GM12878 (cell line): Measurements from ENCODE around the gene HHIPL1. TPM values are rescaled to one million over a fixed set of nuclear protein-coding genes. Genes with fewer than 3 reads are reported as not detected.

ENCODE experiments used
- ATAC-seq: fragments of 200-7000 bp; cut with Tn5 transposase; 3 replicates; pipeline ENCODE4 v1.9.1; 2020; ENCODE audit warnings: mild to moderate bottlenecking, moderate library complexity
- BruUV-seq: library from RNA; stranded (reverse); fragments of 400-500 nt; replicated peaks from 2 replicates; lab custom pipeline; 2021; lab: Mats Ljungman, UMichigan
- CTCF ChIA-PET: fragments of 300-600 bp; sonication (Branson Sonifier 250); formaldehyde crosslinking; extraction: SDS; loops from one replicate; lab custom pipeline; 2021; ENCODE audit warnings: inconsistent platforms; lab: Yijun Ruan, JAX
- POLR2A ChIA-PET: fragments of 350-600 bp; formaldehyde crosslinking; extraction: SDS; loops from one replicate; lab custom pipeline; 2021; ENCODE audit warnings: inconsistent platforms; lab: Charles Lee
- RAD21 ChIA-PET: fragments of 300-600 bp; sonication (Branson Sonifier 250); formaldehyde crosslinking; loops from one replicate; lab custom pipeline; 2023; ENCODE audit warnings: antibody characterized with exemption; ENCODE audit not compliant: unreplicated experiment; lab: Charles Lee
- SMC1A ChIA-PET: fragments of 300-600 bp; sonication (Branson Sonifier 250); formaldehyde crosslinking; loops from one replicate; lab custom pipeline; 2023; ENCODE audit not compliant: unreplicated experiment, uncharacterized antibody; lab: Charles Lee
- DNase-seq: peaks from one replicate; pipeline ENCODE4 v3.0.0-alpha.2; 2011; ENCODE audit warnings: low read depth, low spot score
- FAIRE-seq: peaks from 3 replicates; lab custom pipeline; 2011; peaks lifted over from hg19 to GRCh38; lab: Jason Lieb, UNC
- H2AFZ ChIP-seq: 2 replicates; pipeline ENCODE4 v1.6.0; 2011; ENCODE audit warnings: low read depth, low read length, control low read depth; ENCODE audit not compliant: control insufficient read depth
- H3K27ac ChIP-seq: 2 replicates; pipeline ENCODE4 v1.5.1; 2011; ENCODE audit warnings: control low read depth; ENCODE audit not compliant: control insufficient read depth, insufficient read depth
- H3K27me3 ChIP-seq, 2 experiments: replicated peaks in 1 of 2; 2 replicates each; pipeline versions ENCODE4 v1.6.0 to v1.6.1; 2011; ENCODE audit warnings: low read length in 1 of 2; ENCODE audit not compliant: control insufficient read depth in 2 of 2, insufficient read depth in 2 of 2
- H3K36me3 ChIP-seq, 2 experiments: 2 replicates each; pipeline ENCODE4 v1.5.1; 2011; ENCODE audit warnings: low read length in 1 of 2; ENCODE audit not compliant: control insufficient read depth in 2 of 2, insufficient read depth in 2 of 2
- H3K4me1 ChIP-seq: 2 replicates; pipeline ENCODE4 v1.6.1; 2011; ENCODE audit warnings: mild to moderate bottlenecking, low read length, moderate library complexity, mixed read lengths; ENCODE audit not compliant: control insufficient read depth, insufficient read depth
- H3K4me2 ChIP-seq: 2 replicates; pipeline ENCODE4 v1.6.0; 2011; ENCODE audit warnings: control low read depth; ENCODE audit not compliant: control insufficient read depth, insufficient read depth
- H3K4me3 ChIP-seq: fragments of 200-600 bp; sonication (generic); 2 replicates; pipeline ENCODE4 v1.5.1; 2016
- H3K79me2 ChIP-seq: 2 replicates; pipeline ENCODE4 v1.6.0; 2011; ENCODE audit warnings: low read length; ENCODE audit not compliant: control insufficient read depth, insufficient read depth
- H3K9ac ChIP-seq: 2 replicates; pipeline ENCODE4 v1.8.0; 2011; ENCODE audit warnings: low read length, control low read depth, mixed read lengths; ENCODE audit not compliant: control insufficient read depth, insufficient read depth
- H3K9me3 ChIP-seq: replicated peaks from 3 replicates; pipeline ENCODE4 v1.5.1; 2011; ENCODE audit warnings: mild to moderate bottlenecking, low read length; ENCODE audit not compliant: control insufficient read depth, insufficient read depth
- H4K20me1 ChIP-seq: 2 replicates; pipeline ENCODE4 v1.6.0; 2011; ENCODE audit not compliant: control insufficient read depth, insufficient read depth
- BCLAF1 ChIP-seq: fragments of 450-650 bp; IDR thresholded peaks from 2 replicates; pipeline ENCODE4 v1.6.1; 2017; ENCODE audit warnings: antibody characterized with exemption, mild to moderate bottlenecking, moderate library complexity
- EED ChIP-seq: sonication (generic); IDR thresholded peaks from 2 replicates; pipeline ENCODE4 v1.6.1; 2016; ENCODE audit warnings: antibody characterized with exemption, low read depth
- PKNOX1 ChIP-seq: fragments of 450-650 bp; IDR thresholded peaks from 2 replicates; pipeline ENCODE4 v1.6.1; 2016; ENCODE audit warnings: mild to moderate bottlenecking
- USF1 ChIP-seq: IDR thresholded peaks from 2 replicates; pipeline ENCODE4 v1.6.1; 2011; ENCODE audit warnings: borderline replicate concordance, low read depth, mild to moderate bottlenecking, moderate library complexity, mixed read lengths, low read length; ENCODE audit not compliant: insufficient read depth; ENCODE audit errors: extremely low read length
- USF2 ChIP-seq: IDR thresholded peaks from 2 replicates; pipeline ENCODE4 v1.6.1; 2011; ENCODE audit warnings: low read depth, low read length, improper control_type of control experiment, borderline replicate concordance
- ZBTB33 ChIP-seq: fragments of 450-650 bp; IDR thresholded peaks from 2 replicates; pipeline ENCODE4 v1.6.1; 2017; ENCODE audit warnings: mild to moderate bottlenecking
- WGBS: methylation state at CpG from one replicate; pipeline ENCODE4 v1.1.6; 2016; ENCODE audit warnings: low lambda C conversion rate; ENCODE audit not compliant: insufficient replicate concordance, insufficient coverage; ENCODE audit errors: missing lambda C conversion rate; 5-methylcytosine and 5-hydroxymethylcytosine counted together
- in situ Hi-C: fragments of 300-500 bp; cut with MboI; formaldehyde crosslinking; loops from 9 replicates; pipeline ENCODE4 v1.14.3; 2018; ENCODE audit warnings: mixed read lengths
- intact Hi-C: fragments of 100-400 bp; cut with micrococcal nuclease; formaldehyde crosslinking; loops from one replicate; pipeline ENCODE4 v1.14.2; 2022; ENCODE audit not compliant: unreplicated experiment
- polyA plus RNA-seq, 11 experiments: library from polyadenylated mRNA; depleted of rRNA in 4 of 11; unstranded in 6 of 11; stranded (reverse) in 5 of 11; fragments of >200 nt; fragmentation: Nextera tagmentation in 4 of 11; fragmentation: Illumina TruSeq in 1 of 11; extraction: Ambion mirVana in 4 of 11; extraction: Trizol in 1 of 11; gene quantifications; 1 replicate in 1 of 11; 2 replicates in 10 of 11; pipeline versions ENCODE4 v1.2.1 to v1.2.3, GENCODE V29; 2011 to 2016; ENCODE audit warnings: inconsistent platforms in 2 of 11, missing spikeins in 2 of 11, low read depth in 1 of 11
- total RNA-seq, 4 experiments: library from RNA; depleted of rRNA in 3 of 4; stranded (reverse); fragments of >200 nt in 3 of 4; fragmentation: Illumina TruSeq in 1 of 4; extraction: Trizol in 1 of 4; gene quantifications; 2 replicates each; pipeline versions ENCODE4 v1.2.1 to v1.2.3, GENCODE V29; 2013 to 2021

HHIPL1 gene
- total and polyA plus RNA-seq, 10 of the 15 experiments (the other 5 are each of a cell fraction or from before 2014, with no cell fraction given) = 0.09 TPM; not detected in 9

- Histone ChIP-seq H4K20me1 (no peaks in the 10 kb centered on the region), H3K27ac (no peak overlapping the region), H3K9ac (no peak overlapping the region), H2AFZ (no peak overlapping the region), H3K4me2 (no peak overlapping the region), H3K4me1 (peaks cover 5% of the 10 kb centered on the region; the same call in 1 of the 2 replicates), H3K79me2 (no peaks in the 10 kb centered on the region), H3K36me3 (no peaks in the 10 kb centered on the region), H3K4me3 (no peak overlapping the region), H3K27me3 (no peaks in the 10 kb centered on the region), H3K9me3 (no peaks in the 10 kb centered on the region)
- ATAC-seq (no peak), DNase-seq (no peak), FAIRE-seq (no peak)
- SMC1A ChIA-PET = no interaction called here
- in situ Hi-C loops = no loop called here
- POLR2A ChIA-PET = no interaction called here
- CTCF ChIA-PET = no interaction called here
- TF ChIP-seq PKNOX1 = no peak
- TF ChIP-seq BCLAF1 = no peak
- TF ChIP-seq EED = no peak
- TF ChIP-seq USF1 = no peak
- no peak for TF ChIP-seq USF2
- TF ChIP-seq ZBTB33 = no peak
- RAD21 ChIA-PET = no interaction called here
- 70% methylated on average over 7 of the region's 7 CpGs for WGBS
- intact Hi-C loops = no loop called here
- no TSS peak for BruUV-seq
Measured at GRCh38 chr14:99596772-99597171, 48.2 kb upstream of the HHIPL1 start.
